Amniotic epithelial cell (primary cell): ENCODE data around the gene HAUS3.
A peak's percentile ranks its signal among the peaks of the same experiment; 100 is the strongest.
"Not testable (repeated sequence)": the region's sequence is repeated elsewhere in the genome, so short reads cannot be mapped to it uniquely, and the experiment has no call there.

Source experiments
- DNase-seq: peaks from one replicate; pipeline ENCODE4 v3.0.0-alpha.2; 2010; ENCODE audit warnings: low read depth

HAUS3 gene

DNA sequence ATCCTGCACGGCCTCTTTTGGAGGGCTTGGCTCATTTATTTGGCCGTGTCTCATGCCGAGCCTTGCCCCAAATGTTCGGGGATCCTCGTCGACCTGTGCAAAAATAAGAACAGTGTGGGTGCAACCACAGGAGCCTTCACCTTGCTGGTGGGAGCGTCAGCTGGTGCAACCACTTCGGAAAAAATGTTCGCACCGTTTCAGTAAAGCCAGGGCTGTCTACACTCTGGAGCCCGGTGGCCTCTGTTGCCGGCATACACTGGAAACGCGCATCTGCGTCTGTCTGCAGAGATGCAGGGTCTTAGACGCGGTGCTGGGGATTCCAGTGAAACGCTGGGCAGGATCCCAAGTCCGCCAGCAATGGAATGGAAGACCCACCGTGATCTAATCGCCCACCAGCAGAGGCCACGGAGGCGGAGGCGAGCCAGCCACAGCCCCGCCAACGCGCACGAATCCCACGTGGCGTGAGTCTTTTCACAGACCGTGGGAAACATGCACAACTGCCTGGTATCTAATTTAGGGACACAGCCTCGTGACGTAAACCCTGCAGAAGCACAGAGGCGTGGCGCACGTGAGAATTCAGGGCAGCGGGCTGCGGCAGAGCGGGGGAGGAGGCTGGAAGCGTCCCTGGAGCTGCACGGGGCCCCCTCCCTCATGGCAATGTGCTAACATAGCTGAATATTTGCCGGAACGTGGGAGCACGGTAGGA lies 33.8 kb upstream of the HAUS3 start:
- no peak for DNase-seq

DNA sequence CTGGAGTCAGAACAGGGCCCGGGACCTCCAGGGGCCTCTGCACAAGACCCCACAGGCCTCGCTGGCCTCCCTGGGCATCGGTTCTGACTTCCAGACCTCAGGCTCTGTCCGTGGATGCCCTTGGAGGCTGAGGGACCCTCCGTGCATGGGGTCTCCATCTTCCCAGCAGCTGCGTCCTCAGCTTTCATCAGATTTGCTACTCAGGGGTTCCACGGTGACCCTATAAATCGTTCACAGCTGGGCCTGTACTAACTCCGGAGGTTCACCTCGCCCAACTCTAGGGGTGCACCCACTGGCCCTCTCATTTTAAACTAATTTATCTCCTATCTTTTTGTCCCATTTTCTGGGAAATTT lies 33.1 kb upstream of the HAUS3 start:
- DNase-seq, result not testable (repeated sequence)

DNA sequence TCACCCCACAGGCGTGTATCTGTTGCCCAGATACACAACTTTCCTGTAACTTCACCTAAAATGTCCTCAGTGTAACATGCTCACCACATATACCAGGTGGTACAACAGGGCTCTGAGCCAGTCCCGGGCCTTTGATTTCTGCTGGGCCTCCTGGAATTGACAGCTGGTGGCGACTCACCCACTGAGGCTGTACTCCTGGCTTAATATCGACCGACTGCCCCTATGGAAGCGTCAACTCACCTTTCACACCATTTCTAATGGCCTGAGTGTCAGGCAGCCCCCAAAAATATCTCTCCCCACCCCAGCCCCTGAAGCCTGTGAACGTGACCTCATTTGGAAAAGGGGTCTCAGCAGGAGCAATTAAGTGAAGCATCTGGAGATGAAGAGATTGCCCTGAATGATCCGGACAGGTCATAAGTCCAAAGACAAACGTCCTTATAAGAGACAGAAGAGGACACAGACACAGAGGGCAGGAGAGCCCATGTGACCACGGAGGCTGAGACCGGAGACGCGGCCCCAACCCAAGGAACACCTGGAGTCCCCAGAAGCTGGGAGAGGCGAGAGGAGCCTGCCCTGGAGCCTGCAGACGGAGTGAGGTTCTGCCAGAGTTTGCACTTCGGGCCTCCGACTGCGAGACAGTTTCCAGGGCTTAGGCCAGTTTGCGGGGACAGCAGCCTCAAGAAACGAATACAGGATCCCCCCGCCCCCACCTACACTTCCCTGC lies 32.6 kb upstream of the HAUS3 start:
- no peak for DNase-seq

DNA sequence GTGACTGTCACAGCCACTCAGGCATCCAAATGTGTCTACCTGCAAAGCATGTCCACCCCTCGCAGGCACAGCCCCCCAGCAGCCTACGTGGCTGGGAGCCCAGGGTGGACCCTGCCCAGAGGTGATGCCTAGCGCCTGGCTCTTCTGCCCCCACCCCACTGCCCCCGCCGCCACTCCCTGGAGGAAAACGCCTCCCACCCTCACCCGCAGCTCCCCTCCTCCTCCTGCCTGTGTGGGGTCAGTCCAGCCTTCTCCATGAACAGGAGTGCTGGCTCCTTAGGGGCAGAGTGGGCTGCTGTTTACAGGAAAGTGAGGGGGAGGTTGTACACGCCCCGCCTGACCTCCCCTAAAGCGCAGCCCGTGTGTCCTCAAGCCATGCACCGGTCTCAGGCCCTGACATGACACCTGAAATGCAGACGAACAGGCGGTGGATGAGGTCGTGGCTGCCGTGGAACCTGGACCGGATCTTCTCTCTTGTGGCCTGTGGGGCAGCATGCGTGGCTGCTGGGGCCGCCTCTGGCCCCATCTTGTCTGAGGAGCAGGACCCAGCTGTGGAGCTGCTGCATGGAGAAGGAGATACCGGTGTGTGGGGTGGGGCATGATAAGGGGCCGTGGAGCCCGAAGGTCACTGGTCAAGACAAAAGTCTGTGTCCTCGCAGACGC lies 31.9 kb upstream of the HAUS3 start:
- no peak for DNase-seq

DNA sequence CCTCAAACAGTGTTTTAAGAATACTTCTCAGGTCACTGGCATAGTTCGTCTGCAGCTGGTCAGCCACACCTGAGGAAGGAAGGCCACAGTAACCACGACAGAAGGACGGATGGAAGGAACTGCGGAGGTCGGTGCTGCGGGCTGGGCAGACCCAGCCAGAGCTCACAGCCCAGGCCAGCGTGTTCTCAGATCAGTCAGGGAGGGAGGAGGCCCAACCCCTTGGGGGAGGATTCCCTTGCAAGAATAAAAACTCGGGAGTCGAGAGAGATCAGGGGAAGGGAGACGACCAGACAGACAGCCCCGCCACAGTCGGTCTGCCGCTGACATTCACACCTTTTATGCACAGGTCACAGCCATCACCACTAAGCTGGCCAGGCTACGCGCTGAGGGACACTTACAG lies 31.3 kb upstream of the HAUS3 start:
- no peak for DNase-seq

DNA sequence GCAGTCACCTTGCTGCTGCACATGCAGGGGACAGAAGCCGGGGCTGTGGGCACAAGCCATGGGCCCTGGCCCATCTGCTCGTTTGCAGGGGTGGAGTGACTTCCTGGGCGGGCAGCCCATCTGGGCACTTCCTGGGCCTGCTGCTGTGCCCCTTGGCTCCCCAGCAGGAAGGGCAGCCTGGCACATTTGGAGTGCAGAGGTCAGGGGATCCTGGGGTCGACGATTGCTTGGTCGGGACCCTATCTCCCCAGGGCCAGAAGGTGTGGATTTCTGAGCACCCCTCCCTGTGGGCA lies 30.9 kb upstream of the HAUS3 start:
- DNase-seq, result no peak

DNA sequence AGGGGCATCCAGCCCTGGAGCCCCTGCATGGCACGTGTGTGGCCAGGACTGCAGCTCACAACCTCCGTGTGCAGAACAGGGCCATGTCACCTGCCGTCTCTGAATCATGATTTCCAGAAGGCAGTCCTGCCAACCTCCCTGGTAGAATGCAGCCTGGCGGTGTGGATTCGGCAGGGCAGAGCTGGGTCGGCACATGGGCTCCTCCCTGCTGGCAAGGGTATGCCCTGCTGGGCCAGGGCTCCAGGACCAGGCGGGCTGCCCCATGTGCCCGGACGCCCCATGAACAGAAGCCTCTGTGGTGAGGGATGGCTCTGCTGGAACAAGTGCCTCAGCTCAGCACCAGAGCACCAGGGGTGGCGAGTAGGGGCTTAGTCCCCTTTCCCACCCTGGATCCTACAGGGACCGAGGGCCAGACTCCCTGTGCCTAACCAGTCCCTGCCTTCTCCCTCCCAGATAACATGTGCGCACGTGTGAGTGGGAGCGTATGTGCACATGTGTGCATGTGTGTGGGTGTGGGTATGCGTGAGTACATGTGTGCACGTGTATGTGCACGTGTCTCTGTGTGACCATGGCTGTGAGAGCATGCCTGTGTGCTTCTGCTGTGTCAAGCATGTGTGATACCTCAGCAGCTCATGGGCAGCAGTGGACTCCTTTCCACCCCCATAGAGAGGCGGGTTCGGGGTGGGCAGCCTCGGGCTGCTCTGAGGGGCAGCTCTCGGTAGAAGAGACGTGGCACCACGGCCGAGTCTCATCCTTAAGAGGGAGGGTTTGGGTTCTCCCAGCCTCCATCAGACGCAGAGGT lies 30.3 kb upstream of the HAUS3 start:
- DNase-seq, result no peak

DNA sequence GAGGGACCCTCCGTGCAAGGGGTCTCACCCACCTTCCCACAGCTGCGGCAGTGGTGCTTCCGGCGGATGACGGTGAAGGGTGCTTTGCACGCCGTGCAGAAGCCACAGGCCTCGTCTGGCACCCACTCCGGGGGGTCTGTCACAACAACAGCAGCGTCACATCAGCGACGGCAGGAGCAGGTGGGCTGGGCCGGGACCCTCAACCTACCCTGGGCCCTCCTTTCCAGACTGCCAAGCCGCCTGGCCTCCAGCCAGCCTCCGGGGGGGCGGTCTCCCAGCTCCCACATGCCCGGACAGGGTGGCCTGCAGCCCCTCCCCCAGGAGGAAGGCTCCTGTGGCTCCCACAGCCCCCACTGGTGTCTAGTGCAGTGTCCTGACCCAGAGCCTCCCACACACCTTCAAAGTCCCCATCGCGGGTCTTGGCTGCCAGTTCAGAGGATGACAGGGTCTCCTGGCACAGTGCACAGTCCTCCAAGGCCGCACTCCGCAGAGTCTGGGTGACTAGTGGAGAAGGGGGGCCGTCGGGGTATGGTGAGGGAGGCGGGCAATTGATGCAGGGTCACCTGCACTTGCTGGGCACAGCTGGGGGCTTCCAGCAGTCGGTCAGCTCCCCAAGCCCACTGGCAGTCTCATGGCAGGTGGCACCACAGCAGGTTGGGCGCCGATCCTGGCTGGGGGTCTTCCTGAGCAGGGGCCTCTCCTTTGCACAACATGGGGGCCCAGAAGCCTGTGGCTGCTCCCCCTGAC lies 29.5 kb upstream of the HAUS3 start:
- DNase-seq, result no peak

DNA sequence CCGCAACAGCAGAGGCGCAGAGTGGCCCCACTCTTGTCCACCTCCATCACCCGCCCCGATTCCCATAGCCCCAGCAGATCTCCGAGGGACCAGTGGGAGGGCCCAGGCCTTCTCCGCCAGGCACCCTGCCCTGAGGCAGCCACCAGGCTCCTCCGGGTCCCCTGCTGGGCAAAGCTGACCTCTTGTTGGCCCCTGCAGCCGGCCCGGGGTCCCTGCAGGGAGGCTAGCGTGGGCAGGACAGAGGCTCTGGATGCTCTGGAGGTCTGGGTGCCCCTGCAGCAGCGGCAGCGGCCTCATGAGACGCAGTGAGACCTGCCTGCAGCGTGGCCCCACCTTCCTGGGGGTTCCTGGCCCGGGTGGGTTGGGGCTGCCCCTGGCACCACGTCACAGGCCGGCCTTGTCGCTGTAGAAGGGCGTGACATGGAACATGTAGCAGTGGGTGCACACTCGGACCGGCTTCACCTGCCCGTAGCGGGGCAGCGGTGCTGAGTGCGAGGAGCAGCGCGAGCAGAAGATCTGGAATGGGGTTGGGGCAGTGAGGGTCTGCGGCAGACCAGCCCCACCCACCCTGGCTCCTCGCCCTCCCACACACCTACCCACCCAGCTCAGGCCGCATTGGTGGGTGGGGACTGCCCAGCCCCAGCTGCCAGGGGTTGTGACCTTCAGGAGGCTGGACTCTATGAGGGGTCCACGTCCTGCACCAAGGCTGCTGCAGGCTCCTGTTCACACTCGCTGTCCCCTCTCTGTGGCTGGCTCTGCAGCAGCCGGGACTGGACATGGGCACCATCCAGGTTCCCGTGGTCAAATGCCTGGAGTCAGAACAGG lies 28.6 kb upstream of the HAUS3 start:
- no peak for DNase-seq

DNA sequence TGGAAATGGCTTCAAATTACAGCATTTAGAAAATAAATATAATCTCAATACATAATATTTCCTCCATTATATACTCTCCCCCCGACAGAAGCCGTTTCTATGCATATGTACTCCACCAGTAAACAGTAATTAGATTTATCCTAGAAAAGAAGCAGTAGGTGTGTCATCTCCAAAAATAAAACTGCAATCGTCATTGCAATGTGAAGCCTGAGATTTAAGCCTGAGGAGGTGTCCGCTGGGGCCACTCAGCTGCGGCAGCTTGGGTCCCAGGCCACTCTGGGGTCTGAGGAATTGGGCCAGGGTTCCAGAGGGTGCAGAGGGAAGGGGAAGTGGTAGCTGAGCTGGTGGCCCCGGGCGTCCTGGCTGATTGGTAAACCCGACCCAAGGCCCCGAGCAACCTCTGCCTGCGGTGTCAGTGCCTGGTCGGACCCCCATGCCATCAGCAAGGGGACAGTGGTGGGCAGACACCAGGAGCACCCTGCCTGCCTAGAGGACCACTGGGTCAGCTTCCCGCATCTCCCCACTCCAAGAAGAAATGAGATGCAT lies 27.8 kb upstream of the HAUS3 start:
- no peak for DNase-seq

DNA sequence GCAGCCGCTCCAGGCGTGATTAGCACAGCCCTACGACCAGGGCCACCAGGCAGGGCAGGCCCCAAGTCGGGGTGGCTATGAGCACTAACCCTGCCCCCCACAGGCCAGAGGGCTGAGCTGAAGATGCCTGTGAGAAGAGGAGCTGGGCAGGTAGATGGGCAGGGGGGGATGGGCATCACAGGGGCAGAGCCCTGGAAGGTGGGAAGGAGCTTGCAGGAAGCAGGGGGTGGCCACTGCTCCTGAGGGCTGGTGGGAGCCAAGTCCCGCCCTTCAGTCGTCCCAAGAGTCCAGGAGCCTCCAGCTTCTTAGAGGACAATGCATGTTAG lies 27.2 kb upstream of the HAUS3 start:
- no peak for DNase-seq

DNA sequence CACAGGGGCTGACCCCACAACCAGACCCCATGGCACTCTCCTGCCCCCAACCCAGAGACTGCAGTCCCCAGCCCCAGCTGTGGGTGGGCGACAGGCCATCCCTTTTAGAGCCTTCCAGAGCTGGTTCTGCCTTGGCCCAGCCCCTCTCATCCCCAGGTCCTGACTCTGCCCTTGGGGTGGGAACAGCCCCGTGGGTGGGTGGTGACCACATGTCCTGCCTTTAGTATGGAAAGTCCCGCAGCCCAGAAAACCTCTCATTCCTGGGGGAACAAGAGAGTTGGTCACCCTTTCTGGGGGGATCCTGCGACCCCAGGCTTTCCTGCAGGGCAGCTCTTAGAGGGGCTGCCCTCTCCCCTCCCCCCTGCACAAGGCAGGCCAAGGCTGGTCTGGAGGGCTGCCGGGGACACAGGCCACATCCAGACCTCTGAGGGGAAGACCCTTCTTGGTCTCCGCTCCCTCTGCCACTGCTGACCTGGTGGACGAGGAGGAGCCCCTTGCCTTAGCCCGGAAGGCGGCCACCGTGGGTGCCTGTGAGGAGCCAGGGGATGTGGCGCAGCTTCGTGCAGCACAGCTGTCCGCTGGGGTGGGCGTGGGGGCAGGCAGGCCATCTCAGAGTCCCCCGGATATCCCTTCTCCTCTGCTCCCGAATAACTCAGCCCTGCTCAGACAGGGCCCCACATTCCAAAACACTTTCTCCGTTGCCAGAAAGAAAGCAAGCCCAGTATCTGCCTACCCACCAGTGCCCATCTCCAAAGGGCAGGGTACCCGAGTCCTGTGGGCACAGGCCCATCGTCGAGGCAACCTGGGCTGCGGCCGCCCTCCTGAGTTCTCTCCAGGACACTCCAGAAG lies 26.7 kb upstream of the HAUS3 start:
- no peak for DNase-seq

DNA sequence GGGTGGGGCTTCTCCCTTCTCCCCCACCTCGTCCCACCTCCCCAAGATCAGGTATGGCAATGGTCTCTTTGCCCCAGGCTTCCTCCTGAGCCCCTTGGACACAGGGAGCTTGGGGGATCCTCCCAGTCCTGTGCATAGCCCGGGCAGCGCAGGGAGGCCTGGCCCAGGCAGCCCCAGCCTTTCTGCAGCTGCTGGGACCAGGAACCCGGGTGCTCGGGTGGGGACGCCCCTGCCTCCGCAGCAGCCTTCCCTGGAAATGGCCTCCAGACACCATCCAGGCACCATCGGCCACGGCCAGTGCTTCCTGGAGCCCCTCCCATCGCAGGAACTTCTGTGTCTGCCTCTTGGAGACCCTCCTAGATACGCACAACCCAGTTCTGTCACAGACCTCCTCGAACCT lies 25.9 kb upstream of the HAUS3 start:
- DNase-seq, result no peak

DNA sequence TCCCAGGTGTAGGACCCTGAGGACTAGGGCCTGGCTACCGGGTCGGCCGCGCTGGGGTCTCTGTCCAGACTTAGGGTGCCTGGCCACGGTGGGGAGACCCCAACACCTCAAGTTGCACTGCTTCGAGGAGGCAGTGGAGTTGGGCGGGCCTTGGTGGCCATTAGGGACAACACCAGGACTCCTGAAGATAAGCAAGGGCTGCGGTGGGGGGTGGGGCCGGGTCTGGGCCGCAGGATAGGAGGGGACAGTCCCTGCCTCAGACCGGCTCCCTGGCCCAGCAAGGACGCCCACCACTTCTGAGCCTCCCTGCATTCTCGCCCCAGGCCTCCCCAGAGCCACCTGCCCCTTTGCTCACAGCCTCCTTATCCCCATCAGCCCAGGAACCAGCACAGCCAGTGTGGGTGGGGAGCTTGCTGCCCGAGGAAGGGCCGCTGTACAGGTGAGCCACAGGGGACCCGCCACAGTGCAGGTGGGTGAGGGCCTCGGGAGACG lies 25.4 kb upstream of the HAUS3 start:
- no peak for DNase-seq

DNA sequence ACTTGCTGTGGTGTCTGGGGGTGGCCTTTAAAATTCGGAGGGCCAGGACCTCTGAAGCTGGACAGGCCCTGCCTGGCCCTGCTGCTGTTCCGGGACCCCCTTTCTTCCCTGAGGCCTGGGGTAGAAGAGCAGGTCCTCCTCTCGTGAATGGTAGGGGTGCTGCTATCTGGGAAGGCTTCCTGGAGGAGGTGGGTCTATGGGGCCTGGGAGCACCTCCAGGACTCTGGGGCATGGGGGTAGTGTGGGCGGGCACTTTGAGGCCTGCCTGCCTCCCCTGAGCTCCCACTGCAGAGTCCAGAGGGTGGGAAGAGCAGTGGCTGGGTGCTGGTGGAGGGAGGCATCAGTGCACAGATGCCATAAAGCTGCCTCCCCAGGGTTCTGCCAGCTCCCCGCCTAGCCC lies 24.9 kb upstream of the HAUS3 start:
- DNase-seq, result no peak

DNA sequence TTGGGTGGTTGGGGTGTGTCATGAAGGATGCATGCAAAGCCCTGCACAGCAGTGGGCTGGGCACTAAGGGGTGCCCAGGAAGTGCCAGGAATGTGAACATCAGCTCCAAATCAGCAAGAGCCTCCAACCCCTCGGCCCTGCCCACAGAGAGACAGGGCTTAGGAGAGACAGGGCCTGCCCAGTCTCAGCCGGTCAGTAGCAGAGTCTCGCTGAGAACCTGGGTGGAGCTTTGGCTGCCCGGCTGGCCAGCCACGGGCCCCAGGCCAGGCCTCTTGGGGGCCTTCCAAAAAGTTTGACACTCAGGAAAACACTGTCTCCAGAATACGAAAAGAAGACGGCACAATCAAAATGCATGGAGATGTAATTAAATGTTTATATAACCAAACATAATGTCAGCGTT lies 24.3 kb upstream of the HAUS3 start:
- peak; percentile 41 for DNase-seq

DNA sequence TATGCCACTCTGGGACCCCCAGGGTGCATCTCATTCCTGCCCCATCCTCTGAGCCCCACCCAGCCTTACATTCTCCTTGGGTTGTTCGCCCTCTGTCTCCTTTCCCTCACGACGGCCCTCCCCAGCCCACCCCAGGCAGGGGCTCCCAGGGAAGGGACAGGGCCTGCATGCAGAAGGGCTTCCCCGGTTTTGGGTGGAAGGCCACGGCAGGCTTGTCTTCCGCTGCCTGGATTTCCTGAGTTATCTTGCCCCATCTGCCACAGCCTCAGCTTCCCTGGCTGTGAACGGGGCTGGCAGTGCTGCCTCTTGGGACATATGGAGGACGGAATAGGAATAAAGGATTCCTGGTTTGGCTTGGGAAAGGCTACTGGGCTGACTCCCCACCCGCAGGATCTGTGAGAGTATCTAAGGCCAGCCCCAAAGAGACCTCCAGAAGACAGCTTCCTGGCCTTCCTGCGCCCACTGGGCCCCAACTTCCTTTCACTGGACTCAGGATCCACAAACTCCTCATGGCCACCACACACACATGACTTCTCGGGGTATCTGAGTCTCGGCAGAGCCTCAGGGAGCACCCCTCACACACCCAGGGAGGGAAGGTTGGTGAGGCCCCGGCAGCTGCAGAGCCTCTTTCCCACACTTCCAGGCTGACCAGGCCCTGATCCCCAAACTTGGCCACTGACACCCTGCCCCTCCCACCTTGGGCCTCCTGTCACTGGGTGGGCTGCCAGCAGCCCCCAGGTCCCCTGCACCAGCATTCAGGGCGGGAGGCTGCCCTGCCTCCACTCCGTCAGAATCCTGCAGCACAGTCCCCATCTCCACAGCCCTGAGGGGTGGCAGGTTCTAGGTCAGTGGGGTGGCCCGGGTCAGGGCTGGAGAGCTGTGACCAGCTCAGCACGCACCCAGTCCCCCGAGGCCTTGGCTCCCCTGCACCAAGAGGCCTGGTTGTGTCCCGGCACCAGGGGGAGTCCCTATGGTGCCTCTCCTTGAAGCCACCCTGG lies 23.5 kb upstream of the HAUS3 start:
- no peak for DNase-seq

DNA sequence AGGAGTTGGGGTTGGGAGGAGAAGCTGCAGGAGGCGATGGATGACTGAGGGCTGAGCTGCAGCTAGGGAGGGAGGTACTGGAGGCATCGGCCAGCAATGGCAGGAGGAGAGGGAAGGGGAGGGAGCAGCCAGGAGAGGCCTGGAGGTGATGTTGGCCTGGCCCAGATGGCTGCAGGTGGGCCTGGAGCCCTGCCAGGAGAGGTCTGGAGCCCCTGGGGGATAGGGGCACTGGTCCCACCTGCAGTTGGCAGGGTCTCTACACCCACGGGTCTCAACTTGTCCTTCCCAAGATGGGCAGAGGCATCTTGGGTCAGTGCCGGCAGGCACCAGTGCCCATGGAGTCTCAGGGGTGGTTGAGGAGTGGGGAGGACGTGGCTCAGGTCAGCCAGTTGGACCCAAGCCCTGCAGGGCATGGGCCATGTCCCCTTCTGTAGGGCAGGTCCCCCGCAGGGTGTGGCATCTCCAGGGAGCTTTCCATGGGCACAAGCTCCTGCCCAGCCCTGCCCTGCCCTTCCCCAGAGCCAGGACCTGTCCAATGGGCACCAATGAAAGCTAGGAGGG lies 22.6 kb upstream of the HAUS3 start:
- no peak for DNase-seq
